Activated CD4-positive, CD25-positive, alpha-beta regulatory T cell (primary cell): ENCODE measurements around the gene UNG.

Source experiments
- DNase-seq, 4 experiments: peaks; one replicate each; lab custom pipeline; 2025; lab: John Stamatoyannopoulos, UW

The UNG gene

DNA sequence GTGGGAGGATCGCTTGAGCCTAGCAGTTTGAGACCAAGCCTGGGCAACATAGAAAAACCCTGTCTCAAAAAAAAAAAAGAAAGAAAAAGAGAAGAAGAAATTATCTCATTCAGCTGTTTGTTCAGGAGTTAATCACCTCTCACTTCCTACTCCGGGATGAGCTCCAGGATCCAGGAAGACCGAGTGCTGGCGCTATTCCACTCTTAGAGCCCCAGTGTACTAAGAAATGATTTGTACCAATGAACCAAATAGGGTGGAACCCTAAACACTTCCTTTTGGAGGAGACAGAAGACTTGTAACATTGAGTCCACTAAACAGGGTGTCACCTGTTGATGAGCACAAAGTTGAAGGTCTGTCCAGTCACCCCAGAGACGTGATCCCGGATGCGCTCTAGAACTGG lies 7.7 kb upstream of the UNG start:
- no peak for DNase-seq

DNA sequence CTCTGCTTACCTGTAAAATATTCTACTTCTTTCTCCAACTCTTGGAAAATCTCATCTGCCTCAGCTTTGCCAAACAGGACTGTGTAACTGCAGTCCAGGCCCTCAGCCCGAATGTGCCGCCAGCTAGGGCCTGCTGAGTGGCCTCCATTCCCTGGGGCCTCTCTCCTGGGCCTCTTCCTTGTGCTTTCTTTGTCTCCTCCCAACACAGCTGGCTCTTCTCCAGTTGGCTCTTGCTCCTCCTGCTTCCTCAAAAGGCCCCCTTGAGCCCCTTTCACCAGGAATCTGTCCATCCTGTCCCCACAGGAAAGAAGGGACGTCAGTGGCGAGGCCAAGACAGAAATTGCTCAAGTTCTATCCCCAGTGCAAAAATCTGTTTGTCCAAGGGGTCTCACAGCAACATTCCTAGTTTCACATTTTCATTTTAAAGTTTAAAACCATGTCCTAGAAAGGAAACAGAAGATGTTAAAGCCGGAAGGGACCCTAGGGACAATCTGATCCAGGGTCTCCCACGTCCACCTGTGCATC lies 4.8 kb upstream of the UNG start:
- DNase-seq = no peak

DNA sequence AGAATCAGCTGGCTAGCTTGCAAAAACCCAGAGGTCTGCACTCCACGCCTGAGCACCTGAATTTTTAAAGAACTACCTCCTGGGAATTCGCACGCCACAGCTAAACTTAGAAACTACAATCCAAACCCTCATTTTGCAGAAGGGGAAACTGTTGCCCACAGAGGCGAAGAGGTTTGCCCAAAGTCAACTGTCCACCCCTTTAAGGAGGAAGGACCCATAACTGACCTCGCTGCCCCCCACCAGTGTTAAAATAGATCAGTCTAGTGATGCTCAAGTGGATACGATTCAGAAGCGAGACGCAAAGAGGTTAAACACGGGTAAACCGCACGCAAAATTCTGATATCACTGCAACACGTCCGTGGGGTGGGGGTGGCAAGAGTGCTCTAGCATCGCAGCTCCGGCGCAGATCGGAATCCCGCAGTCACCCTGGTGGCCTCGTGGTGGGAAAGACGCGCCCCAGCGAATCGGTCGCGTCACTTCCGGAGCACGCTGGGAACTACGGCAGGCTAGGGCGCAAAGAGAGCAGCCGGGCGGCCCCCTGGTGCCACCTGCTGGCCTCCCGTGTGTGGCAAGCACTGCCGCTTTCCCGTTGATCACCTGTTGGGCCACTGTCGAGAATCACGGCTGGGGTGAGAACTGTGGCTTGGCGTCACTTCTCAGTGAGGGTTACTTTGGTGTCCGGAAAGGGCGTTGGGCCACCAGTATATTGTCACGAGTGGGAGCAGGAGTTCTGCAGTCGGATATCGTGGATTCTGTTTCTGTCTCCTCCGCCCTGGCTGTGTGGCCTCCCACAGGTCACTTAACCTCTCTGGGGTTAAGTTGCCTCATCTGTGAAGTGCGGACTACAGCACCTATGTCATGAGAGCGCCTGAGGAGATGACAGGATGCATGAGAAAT lies 4.1 kb upstream of the UNG start, which contains the start of gene ALKBH2:
Gene ALKBH2, minus strand, starts transcription at position 451 of the 897 bp plus-strand sequence. CDS start 686 bp downstream, outside the sequence.
- DNase-seq = peak; percentile 84 to 91 (median 90)

DNA sequence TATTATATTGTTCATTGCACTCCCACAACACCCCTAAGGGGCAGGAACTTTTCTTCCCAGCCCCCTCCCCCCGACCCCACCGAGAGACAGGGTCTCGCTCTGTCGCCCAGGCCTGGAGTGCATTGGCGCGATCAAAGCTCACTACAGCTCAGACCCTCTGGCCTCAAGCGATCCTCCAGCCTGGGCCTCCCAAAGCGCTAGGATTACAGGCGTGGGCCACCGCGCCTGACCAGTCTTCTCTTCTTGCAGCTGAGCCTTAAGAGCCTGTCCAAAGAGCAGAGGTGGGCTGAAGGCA lies 310 bp upstream of the UNG start:
- no peak for DNase-seq

GRCh38 chr12:109098183-109098604 lies 797 bp downstream of the UNG start:
- DNase-seq = peak in 1 of 4 experiments; percentile 46

DNA sequence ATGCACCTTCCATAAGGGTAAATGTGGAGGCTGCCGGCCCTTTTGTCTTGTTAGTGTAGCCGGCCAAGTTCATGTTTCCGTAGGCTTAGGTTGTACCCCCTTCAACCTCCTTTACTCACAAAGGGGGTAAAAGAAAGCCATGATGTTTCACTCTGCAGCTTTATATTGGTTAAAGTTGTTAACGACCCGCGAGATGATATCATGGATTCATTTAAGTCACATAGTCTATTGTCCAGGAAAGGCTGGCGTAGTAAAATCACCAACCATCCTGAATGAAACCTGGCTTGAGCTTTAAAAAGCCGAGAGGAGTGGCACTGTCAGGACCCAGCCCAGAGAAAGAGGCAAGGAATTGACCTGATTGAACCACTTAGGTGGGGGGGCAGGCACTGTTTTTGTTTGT lies 1.3 kb downstream of the UNG start:
- no peak for DNase-seq

- DNase-seq = no peak
Observed at GRCh38 chr12:109099431-109100020, 2.1 kb downstream of the UNG start.

DNA sequence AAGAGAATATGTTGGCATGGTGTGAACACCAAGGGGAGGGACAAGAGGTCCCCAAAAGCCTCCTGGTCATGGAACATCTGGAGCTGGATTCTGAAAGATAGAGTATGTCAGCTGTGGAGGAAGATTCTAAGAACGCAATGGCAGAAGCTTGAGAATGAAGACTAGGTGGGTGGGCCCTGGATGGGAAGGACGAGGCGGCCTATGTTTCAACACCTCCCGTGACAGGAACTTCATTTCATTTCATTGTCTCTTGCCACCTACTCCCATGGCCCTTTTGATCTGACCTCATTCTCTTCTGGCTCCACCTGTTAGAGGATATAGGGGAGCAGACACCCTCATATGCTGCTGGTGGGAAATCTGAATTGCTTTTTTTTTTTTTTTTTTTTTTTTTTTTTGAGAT lies 3.3 kb downstream of the UNG start:
- DNase-seq = no peak

GRCh38 chr12:109102491-109102890 lies 5.1 kb downstream of the UNG start:
- DNase-seq = no peak

DNA sequence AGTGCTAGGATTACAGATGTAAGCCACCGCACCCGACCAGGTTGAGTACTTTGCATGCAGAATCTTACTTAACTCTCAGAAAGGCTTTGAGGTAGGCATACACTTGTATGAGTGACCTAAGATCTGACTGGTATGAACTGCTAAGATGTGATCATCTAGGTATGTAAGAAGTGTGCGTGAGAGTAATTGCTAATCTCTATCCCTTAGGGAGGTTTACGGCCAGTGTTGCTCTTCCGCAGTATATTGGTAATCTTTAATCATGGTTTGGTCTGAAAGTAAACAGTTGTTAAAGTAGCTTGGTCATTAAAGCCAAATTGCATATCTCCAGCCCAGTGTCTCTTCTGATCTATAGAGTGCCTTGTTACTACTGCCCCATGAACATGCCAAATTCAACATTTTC lies 7.8 kb downstream of the UNG start:
- DNase-seq = no peak

DNA sequence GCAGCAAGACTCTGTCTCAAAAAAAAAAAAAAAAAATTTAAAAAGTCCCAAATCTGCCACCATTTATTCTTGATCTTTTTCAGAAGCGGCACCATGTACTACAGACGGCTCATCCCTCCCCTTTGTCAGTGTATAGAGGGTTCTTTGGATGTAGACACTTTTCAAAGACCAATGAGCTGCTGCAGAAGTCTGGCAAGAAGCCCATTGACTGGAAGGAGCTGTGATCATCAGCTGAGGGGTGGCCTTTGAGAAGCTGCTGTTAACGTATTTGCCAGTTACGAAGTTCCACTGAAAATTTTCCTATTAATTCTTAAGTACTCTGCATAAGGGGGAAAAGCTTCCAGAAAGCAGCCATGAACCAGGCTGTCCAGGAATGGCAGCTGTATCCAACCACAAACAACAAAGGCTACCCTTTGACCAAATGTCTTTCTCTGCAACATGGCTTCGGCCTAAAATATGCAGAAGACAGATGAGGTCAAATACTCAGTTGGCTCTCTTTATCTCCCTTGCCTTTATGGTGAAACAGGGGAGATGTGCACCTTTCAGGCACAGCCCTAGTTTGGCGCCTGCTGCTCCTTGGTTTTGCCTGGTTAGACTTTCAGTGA lies 12.5 kb downstream of the UNG start:
- no peak for DNase-seq

DNA sequence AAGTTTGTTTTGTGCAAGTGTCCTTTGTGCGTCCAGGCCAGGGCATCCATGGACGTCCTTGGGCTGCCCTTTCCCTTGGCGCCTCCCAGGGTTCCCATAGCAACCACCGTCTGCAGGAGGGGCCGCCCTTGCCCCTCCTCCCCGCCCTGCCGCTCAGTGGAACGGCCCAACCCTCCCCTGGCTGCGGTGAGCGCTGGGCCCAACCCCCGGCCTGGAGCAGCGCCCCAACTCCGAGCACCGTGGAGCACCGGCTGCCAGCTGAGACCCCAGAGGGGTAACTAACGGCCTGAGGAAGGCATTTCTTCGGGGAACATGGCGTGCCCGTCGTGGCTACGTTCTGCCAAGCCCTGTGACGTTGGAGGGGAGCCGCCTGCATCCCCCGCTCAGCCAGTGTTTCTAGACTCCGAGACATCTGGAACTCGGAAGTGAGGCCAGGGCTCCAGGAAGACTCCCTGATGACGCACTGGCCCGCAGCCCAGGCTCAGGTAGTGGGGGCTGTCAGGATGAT lies 13.6 kb downstream of the UNG start:
- peak in 2 of 4 experiments; percentile 19 to 30 for DNase-seq

GRCh38 chr12:109112720-109113465 lies 15.5 kb downstream of the UNG start:
- no peak for DNase-seq

DNA sequence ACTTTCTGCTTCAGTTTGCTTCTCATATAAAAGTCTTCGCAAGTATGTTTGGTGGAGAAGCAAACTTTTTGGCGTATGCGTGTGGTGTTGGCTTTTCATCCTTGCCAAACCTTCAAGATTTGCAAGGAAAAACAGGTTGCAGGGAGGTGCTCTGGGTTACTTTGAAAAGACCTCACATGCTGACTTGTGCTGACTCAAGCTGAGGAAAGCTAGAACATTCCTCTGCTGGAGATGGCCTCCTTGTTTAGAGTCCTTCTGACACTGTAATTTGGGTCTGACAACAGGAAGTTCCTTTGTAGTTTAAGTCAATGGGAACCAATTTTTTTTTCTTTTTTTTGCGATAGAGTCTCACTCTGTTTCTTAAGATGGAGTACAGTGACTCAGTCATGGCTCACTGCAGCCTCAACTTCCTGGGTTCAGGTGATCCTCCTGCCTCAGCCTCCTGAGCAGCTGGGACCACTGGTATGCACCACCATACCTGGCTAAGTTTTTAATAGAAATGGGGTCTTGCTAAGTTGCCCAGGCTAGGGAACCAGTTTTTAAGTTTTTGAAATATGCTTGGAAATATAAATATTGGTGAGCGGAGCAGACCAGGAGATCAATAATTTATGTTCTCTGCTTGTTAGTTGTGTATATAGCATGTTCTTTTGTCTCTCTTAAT lies 16.4 kb downstream of the UNG start:
- DNase-seq = no peak

DNA sequence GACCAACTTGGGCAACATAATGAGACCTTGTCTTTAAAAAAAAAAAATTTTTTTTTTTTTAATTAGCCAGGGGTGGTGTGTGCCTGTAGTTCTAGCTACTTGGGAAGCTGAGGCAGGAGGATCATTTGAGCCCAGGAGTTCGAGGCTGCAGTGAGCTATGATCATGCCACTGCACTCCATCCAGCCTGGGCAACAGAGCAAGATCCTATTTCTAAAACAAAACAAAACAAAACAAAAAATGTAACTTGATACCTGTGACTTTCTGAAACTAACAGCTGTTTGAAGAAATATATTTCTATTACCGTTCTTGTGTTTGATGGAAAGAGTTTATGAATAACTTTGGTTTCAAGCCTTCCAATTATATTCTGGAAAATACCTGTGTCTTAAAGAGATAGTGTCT lies 17.2 kb downstream of the UNG start:
- no peak for DNase-seq

GRCh38 chr12:109115404-109115757 lies 18.0 kb downstream of the UNG start:
- no peak for DNase-seq

- DNase-seq = no peak
Observed at GRCh38 chr12:109115758-109116610, 18.6 kb downstream of the UNG start, which contains the start of gene ACACB. ACACB (plus strand) TSS chr12:109116587; CDS start chr12:109139406, 22,819 bp downstream.

DNA sequence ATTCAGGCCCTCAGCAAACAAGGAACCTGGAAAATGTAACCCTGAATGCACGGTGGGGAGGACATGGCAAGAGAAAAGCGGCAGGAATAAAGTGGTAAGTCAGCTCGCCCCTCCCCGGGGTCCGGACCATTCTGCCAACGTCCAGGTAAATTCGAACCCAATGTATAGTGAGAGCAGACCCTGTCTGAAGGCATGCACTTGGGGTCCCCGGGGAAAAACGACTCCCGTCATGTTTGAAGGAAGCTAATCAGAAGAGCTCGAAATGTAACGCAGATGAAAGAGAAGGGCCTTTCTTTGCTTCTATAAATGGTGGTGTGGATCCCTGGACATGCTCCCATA lies 19.2 kb downstream of the UNG start:
- no peak for DNase-seq

DNA sequence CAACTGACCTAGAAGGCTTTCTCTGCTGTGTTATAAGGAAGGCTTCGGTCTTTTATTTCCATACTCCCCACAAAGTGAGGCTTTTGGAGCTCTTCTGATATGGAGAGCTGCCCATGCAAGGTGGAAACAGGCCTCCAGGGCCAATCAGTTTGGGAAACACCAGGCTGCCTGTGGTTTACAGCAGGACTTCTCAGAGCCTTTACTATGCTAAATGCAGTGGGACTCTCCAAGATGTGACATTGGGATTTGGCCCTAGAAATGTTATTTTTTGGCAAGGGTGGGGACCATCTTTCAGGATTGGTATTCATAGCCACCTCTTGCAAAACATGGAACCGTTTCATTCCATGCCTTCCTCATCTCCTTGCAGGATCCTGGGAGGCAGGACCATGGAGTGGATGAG lies 22.7 kb downstream of the UNG start:
- DNase-seq = no peak

- DNase-seq = no peak
Observed at GRCh38 chr12:109120557-109120956, 23.2 kb downstream of the UNG start.
